HCT116 (cell line): ENCODE measurements around the gene FAM20C. TPM values are rescaled to one million over a fixed set of nuclear protein-coding genes. Genes with fewer than 3 reads are reported as not detected.

Source experiments
- ATAC-seq: fragments of 200-7000 bp; cut with Tn5 transposase; 2 replicates; pipeline ENCODE4 v1.9.1; 2020; ENCODE audit warnings: mild to moderate bottlenecking, moderate library complexity
- BruUV-seq: library from RNA; stranded (reverse); fragments of 400-500 nt; replicated peaks from 2 replicates; lab custom pipeline; 2021; lab: Mats Ljungman, UMichigan
- CTCF ChIA-PET: fragments of 300-600 bp; sonication (Branson Sonifier 250); formaldehyde crosslinking; loops from one replicate; lab custom pipeline; 2021; ENCODE audit warnings: antibody characterized with exemption; lab: Charles Lee
- POLR2A ChIA-PET: fragments of 300-600, 350-600 bp; sonication (Branson Sonifier 250); formaldehyde crosslinking; loops from one replicate; lab custom pipeline; 2021; ENCODE audit warnings: antibody characterized with exemption; lab: Charles Lee
- RAD21 ChIA-PET, 2 experiments: fragments of 300-600 bp; sonication (Branson Sonifier 250); formaldehyde crosslinking; loops; one replicate each; lab custom pipeline; 2023; ENCODE audit warnings: low total read pairs in 2 of 2; ENCODE audit not compliant: uncharacterized antibody in 2 of 2, unreplicated experiment in 2 of 2, low non-redundant PET in 1 of 2; lab: Charles Lee
- DNase-seq: peaks from one replicate; pipeline ENCODE4 v3.0.0-alpha.2; 2010; ENCODE audit warnings: low read depth, low spot score
- H2AFZ ChIP-seq: fragments of 200-600 bp; shearing (Covaris generic), sonication (generic); 2 replicates; pipeline ENCODE4 v1.6.1; 2017; ENCODE audit warnings: low read depth, mixed run types, mixed read lengths, antibody characterized with exemption, low read length; ENCODE audit not compliant: poor library complexity, severe bottlenecking
- H3K27ac ChIP-seq: 2 replicates; pipeline ENCODE4 v1.5.1; 2012; ENCODE audit warnings: low read depth, low read length
- H3K27me3 ChIP-seq: fragments of 200-600 bp; sonication (generic); 2 replicates; pipeline ENCODE4 v1.6.1; 2016; ENCODE audit warnings: mixed run types, low read length, mixed read lengths; ENCODE audit not compliant: insufficient read depth
- H3K36me3 ChIP-seq, 2 experiments: fragments of 200-500 bp in 1 of 2; fragments of 200-600 bp in 1 of 2; sonication (Bioruptor generic) in 1 of 2; sonication (generic) in 1 of 2; 2 replicates each; pipeline versions ENCODE4 v1.5.1 to v1.6.1; 2014 to 2016; ENCODE audit warnings: low read length in 2 of 2, inconsistent platforms in 1 of 2, mixed read lengths in 1 of 2, mixed run types in 1 of 2; ENCODE audit not compliant: insufficient read depth in 2 of 2, control insufficient read depth in 1 of 2
- H3K4me1 ChIP-seq, 2 experiments: fragments of 200-600 bp in 1 of 2; sonication (generic) in 1 of 2; 2 replicates each; pipeline versions ENCODE4 v1.5.1 to v1.6.1; 2012 to 2017; ENCODE audit warnings: low read length in 2 of 2, inconsistent platforms in 1 of 2, mild to moderate bottlenecking in 1 of 2, mixed read lengths in 1 of 2, mixed run types in 1 of 2, moderate library complexity in 1 of 2; ENCODE audit not compliant: insufficient read depth in 2 of 2, control insufficient read depth in 1 of 2
- H3K4me2 ChIP-seq: fragments of 200-600 bp; sonication (generic); 2 replicates; pipeline ENCODE4 v1.6.1; 2017; ENCODE audit warnings: mixed run types, low read length, mixed read lengths
- H3K4me3 ChIP-seq, 2 experiments: fragments of 200-600 bp in 1 of 2; sonication (generic) in 1 of 2; replicated peaks in 1 of 2; 2 replicates each; pipeline ENCODE4 v1.5.1; 2011 to 2016; ENCODE audit warnings: low read length in 2 of 2, control low read depth in 1 of 2, low read depth in 1 of 2, mild to moderate bottlenecking in 1 of 2, mixed read lengths in 1 of 2, mixed run types in 1 of 2
- H3K79me2 ChIP-seq: fragments of 200-600 bp; sonication (generic); 2 replicates; pipeline ENCODE4 v1.6.1; 2017; ENCODE audit warnings: mild to moderate bottlenecking, mixed run types, low read length, moderate library complexity, mixed read lengths; ENCODE audit not compliant: insufficient read depth
- H3K9ac ChIP-seq: fragments of 200-600 bp; sonication (generic); 2 replicates; pipeline ENCODE4 v1.6.1; 2016; ENCODE audit warnings: low read length, mixed read lengths
- H3K9me2 ChIP-seq: fragments of 200-600 bp; sonication (generic), shearing (Covaris generic); 2 replicates; pipeline ENCODE4 v1.6.1; 2017; ENCODE audit warnings: mixed run types, mild to moderate bottlenecking, moderate library complexity; ENCODE audit not compliant: insufficient read depth
- H3K9me3 ChIP-seq, 2 experiments: fragments of 200-500 bp in 1 of 2; fragments of 200-600 bp in 1 of 2; sonication (Bioruptor generic) in 1 of 2; sonication (generic) in 1 of 2; 2 replicates each; pipeline ENCODE4 v1.6.1; 2014 to 2017; ENCODE audit warnings: low read length in 2 of 2, mixed read lengths in 2 of 2, inconsistent platforms in 1 of 2, low read depth in 1 of 2, mild to moderate bottlenecking in 1 of 2, mixed run types in 1 of 2, moderate library complexity in 1 of 2; ENCODE audit not compliant: control insufficient read depth in 1 of 2, insufficient read depth in 1 of 2
- H4K20me1 ChIP-seq: fragments of 200-600 bp; sonication (generic), shearing (Covaris generic); 2 replicates; pipeline ENCODE4 v1.6.1; 2017; ENCODE audit warnings: mixed run types, mild to moderate bottlenecking, moderate library complexity; ENCODE audit not compliant: insufficient read depth
- ATF3 ChIP-seq: IDR thresholded peaks from 2 replicates; pipeline ENCODE4 v1.6.1; 2012
- CBX3 ChIP-seq: IDR thresholded peaks from 2 replicates; pipeline ENCODE4 v1.6.1; 2012; ENCODE audit warnings: low read depth
- CEBPB ChIP-seq: IDR thresholded peaks from 2 replicates; pipeline ENCODE4 v1.6.1; 2012; ENCODE audit warnings: low read depth
- CTCF ChIP-seq, 3 experiments: fragments of 200-600 bp in 1 of 3; sonication (generic) in 1 of 3; IDR thresholded peaks in 2 of 3; conservative IDR thresholded peaks in 1 of 3; 2 replicates each; pipeline ENCODE4 v1.5.1; 2012 to 2017; ENCODE audit warnings: low read depth in 2 of 3, low read length in 2 of 3, antibody characterized with exemption in 1 of 3, borderline replicate concordance in 1 of 3, control low read depth in 1 of 3, mild to moderate bottlenecking in 1 of 3, mixed read lengths in 1 of 3, mixed run types in 1 of 3, moderate library complexity in 1 of 3; ENCODE audit not compliant: insufficient read depth in 1 of 3
- EZH2 ChIP-seq: fragments of 200-600 bp; sonication (generic); IDR thresholded peaks from 2 replicates; pipeline ENCODE4 v1.6.1; 2017; ENCODE audit warnings: antibody characterized with exemption, mixed run types
- FOSL1 ChIP-seq: IDR thresholded peaks from 2 replicates; pipeline ENCODE4 v1.6.1; 2012; ENCODE audit warnings: low read depth
- MAX ChIP-seq: IDR thresholded peaks from 2 replicates; pipeline ENCODE4 v1.6.1; 2012
- POLR2A ChIP-seq: IDR thresholded peaks from 2 replicates; pipeline ENCODE4 v1.7.0; 2011; ENCODE audit warnings: borderline replicate concordance; ENCODE audit not compliant: insufficient read depth, insufficient read length; ENCODE audit errors: extremely low read depth
- POLR2AphosphoS5 ChIP-seq: IDR thresholded peaks from 2 replicates; pipeline ENCODE4 v1.6.1; 2011; ENCODE audit warnings: mild to moderate bottlenecking, low read depth, low read length, moderate library complexity
- RAD21 ChIP-seq: IDR thresholded peaks from 2 replicates; pipeline ENCODE4 v1.6.1; 2012; ENCODE audit warnings: low read depth, mild to moderate bottlenecking
- REST ChIP-seq: IDR thresholded peaks from 2 replicates; pipeline ENCODE4 v1.6.1; 2012; ENCODE audit warnings: low read depth
- SP1 ChIP-seq: IDR thresholded peaks from 2 replicates; pipeline ENCODE4 v1.6.1; 2012; ENCODE audit warnings: low read depth
- SRF ChIP-seq: IDR thresholded peaks from 2 replicates; pipeline ENCODE4 v1.6.1; 2012; ENCODE audit warnings: low read depth
- TCF7L2 ChIP-seq: IDR thresholded peaks from 2 replicates; pipeline ENCODE4 v1.7.0; 2011; ENCODE audit warnings: borderline replicate concordance, inconsistent platforms; ENCODE audit not compliant: insufficient read depth, insufficient read length; ENCODE audit errors: extremely low read depth
- YY1 ChIP-seq: IDR thresholded peaks from 2 replicates; pipeline ENCODE4 v1.6.1; 2011; ENCODE audit warnings: low read length, low read depth, moderate library complexity, mild to moderate bottlenecking; ENCODE audit not compliant: insufficient replicate concordance; ENCODE audit errors: extremely low read depth
- ZBTB33 ChIP-seq: IDR thresholded peaks from 2 replicates; pipeline ENCODE4 v1.6.1; 2011; ENCODE audit warnings: mild to moderate bottlenecking, low read length, moderate library complexity; ENCODE audit not compliant: insufficient replicate concordance; ENCODE audit errors: extremely low read depth
- ZFX ChIP-seq: fragments of 450-650 bp; IDR thresholded peaks from 2 replicates; pipeline ENCODE4 v1.6.1; 2017
- ZNF274 ChIP-seq: fragments of 200-500 bp; sonication (Bioruptor generic); IDR thresholded peaks from 2 replicates; pipeline ENCODE4 v1.6.1; 2014; ENCODE audit warnings: mild to moderate bottlenecking, low read depth, low read length, inconsistent platforms
- intact Hi-C: fragments of 100-400 bp; cut with micrococcal nuclease; formaldehyde crosslinking; loops from 2 replicates; pipeline ENCODE4 v1.10.0; 2022
- total RNA-seq: library from RNA; stranded (reverse); gene quantifications from one replicate; pipeline ENCODE4 v1.2.1, GENCODE V29; 2021; ENCODE audit not compliant: unreplicated experiment

FAM20C gene
- total RNA-seq, 1 experiment from 2014 or later: 27.1 TPM

- H3K79me2 ChIP-seq: no peaks in the 10 kb centered on the region
- no peak overlapping the region for H2AFZ ChIP-seq
- H3K9ac ChIP-seq: no peak overlapping the region
- TF ChIP-seq REST (no peak), POLR2AphosphoS5 (no peak), ATF3 (no peak), SP1 (no peak), ZFX (no peak), EZH2 (no peak), POLR2A (no peak), RAD21 (no peak), ZNF274 (no peak), ZBTB33 (no peak), TCF7L2 (no peak), CTCF (IDR thresholded peaks at IDR 0.05 in 2 of 3, conservative IDR thresholded peaks at IDR 0.05 in 1 of 3; ENCODE audit: borderline replicate concordance in 1 of 3, insufficient read depth in 1 of 3, low read depth in 2 of 3, low read length in 2 of 3) (no peak), CEBPB (no peak), FOSL1 (no peak), YY1 (no peak), MAX (no peak), SRF (no peak), CBX3 (no peak)
- no TSS peak for BruUV-seq
- H3K4me2 ChIP-seq: no peak overlapping the region
- POLR2A ChIA-PET: no interaction called here
- no peaks in the 10 kb centered on the region for H3K36me3 ChIP-seq
- peaks cover 0 to 7% of the 10 kb centered on the region in 2 experiments; a peak in 2 of 4 replicates for H3K4me1 ChIP-seq
- intact Hi-C loops: no loop called here
- no peaks in the 10 kb centered on the region for H4K20me1 ChIP-seq
- H3K9me2 ChIP-seq: no peaks in the 10 kb centered on the region
- H3K4me3 ChIP-seq: no peak overlapping the region
- no peak overlapping the region for H3K27ac ChIP-seq
- RAD21 ChIA-PET: no interaction called here
- DNase-seq: no peak
- CTCF ChIA-PET: no interaction called here
- H3K9me3 ChIP-seq: no peaks in the 10 kb centered on the region
- no peaks in the 10 kb centered on the region for H3K27me3 ChIP-seq
- no peak for ATAC-seq
These were observed 47.9 kb upstream of the FAM20C start for GRCh38 chr7:144454-144826.
